IMR-90 (cell line): Measurements from ENCODE around the gene C13orf46. TPM values are rescaled to one million over a fixed set of nuclear protein-coding genes. Genes with fewer than 3 reads are reported as not detected.

Source experiments
- ATAC-seq: fragments of 200-7000 bp; cut with Tn5 transposase; 2 replicates; pipeline ENCODE4 v1.9.1; 2020; ENCODE audit warnings: low read depth, mild to moderate bottlenecking, moderate library complexity
- BruUV-seq: library from RNA; stranded (reverse); fragments of 400-500 nt; replicated peaks from 2 replicates; lab custom pipeline; 2021; lab: Mats Ljungman, UMichigan
- CTCF ChIA-PET: fragments of 300-600 bp; formaldehyde crosslinking; extraction: SDS; loops from one replicate; lab custom pipeline; 2021; ENCODE audit warnings: antibody characterized with exemption; lab: Yijun Ruan, JAX
- POLR2A ChIA-PET: fragments of 300-600 bp; sonication (Branson Sonifier 250); formaldehyde crosslinking; loops from one replicate; lab custom pipeline; 2022; ENCODE audit warnings: antibody characterized with exemption; ENCODE audit not compliant: unreplicated experiment; lab: Charles Lee
- DNase-seq: peaks from one replicate; pipeline ENCODE4 v3.0.0; 2013
- H2AFZ ChIP-seq: replicated peaks from 2 replicates; pipeline ENCODE3; 2013; ENCODE audit warnings: low read length, mild to moderate bottlenecking; ENCODE audit not compliant: poor library complexity
- H2AK5ac ChIP-seq: 2 replicates; pipeline ENCODE4 v1.6.1; 2013; ENCODE audit warnings: low read depth, low read length, inconsistent platforms
- H2AK9ac ChIP-seq: replicated peaks from 2 replicates; pipeline ENCODE3; 2013; ENCODE audit warnings: mild to moderate bottlenecking, low read depth, low read length, moderate library complexity; ENCODE audit not compliant: poor library complexity
- H2BK120ac ChIP-seq: 2 replicates; pipeline ENCODE4 v1.6.1; 2013; ENCODE audit warnings: low read depth, low read length, inconsistent platforms
- H2BK15ac ChIP-seq: 3 replicates; pipeline ENCODE4 v1.6.1; 2013; ENCODE audit warnings: low read depth, low read length, inconsistent platforms
- H2BK20ac ChIP-seq: 2 replicates; pipeline ENCODE4 v1.6.1; 2013; ENCODE audit warnings: low read depth, mild to moderate bottlenecking, inconsistent platforms, low read length, moderate library complexity
- H2BK5ac ChIP-seq: 2 replicates; pipeline ENCODE4 v1.6.1; 2013; ENCODE audit warnings: mild to moderate bottlenecking, low read depth, low read length, inconsistent platforms; ENCODE audit not compliant: poor library complexity, severe bottlenecking
- H3K14ac ChIP-seq: replicated peaks from 2 replicates; pipeline ENCODE4 v1.6.1; 2013; ENCODE audit warnings: low read depth, low read length, inconsistent platforms
- H3K18ac ChIP-seq: 2 replicates; pipeline ENCODE4 v1.6.1; 2013; ENCODE audit warnings: low read depth, low read length, control low read depth
- H3K23ac ChIP-seq: 2 replicates; pipeline ENCODE4 v1.6.1; 2013; ENCODE audit warnings: low read depth, low read length, inconsistent platforms
- H3K27ac ChIP-seq: 2 replicates; pipeline ENCODE4 v1.5.1; 2013; ENCODE audit warnings: mild to moderate bottlenecking, control low read depth, low read length; ENCODE audit not compliant: insufficient read depth
- H3K27me3 ChIP-seq: 2 replicates; pipeline ENCODE4 v1.6.1; 2013; ENCODE audit warnings: low read length; ENCODE audit not compliant: control insufficient read depth, insufficient read depth
- H3K36me3 ChIP-seq: 2 replicates; pipeline ENCODE4 v1.6.1; 2013; ENCODE audit warnings: low read length, mixed read lengths; ENCODE audit not compliant: control insufficient read depth, insufficient read depth
- H3K4ac ChIP-seq: 2 replicates; pipeline ENCODE4 v1.6.1; 2013; ENCODE audit warnings: low read depth, low read length, inconsistent platforms
- H3K4me1 ChIP-seq: 2 replicates; pipeline ENCODE4 v1.6.1; 2013; ENCODE audit warnings: low read length, mixed read lengths; ENCODE audit not compliant: control insufficient read depth, insufficient read depth
- H3K4me2 ChIP-seq: 2 replicates; pipeline ENCODE4 v1.6.1; 2013; ENCODE audit warnings: low read depth, mild to moderate bottlenecking, control low read depth, low read length, moderate library complexity
- H3K4me3 ChIP-seq: 2 replicates; pipeline ENCODE4 v1.5.1; 2013; ENCODE audit warnings: low read depth, mild to moderate bottlenecking, control low read depth, low read length, moderate library complexity; ENCODE audit not compliant: insufficient read depth
- H3K56ac ChIP-seq: 2 replicates; pipeline ENCODE4 v1.6.1; 2013; ENCODE audit warnings: low read length, inconsistent platforms; ENCODE audit not compliant: insufficient read depth; ENCODE audit errors: extremely low read depth
- H3K79me1 ChIP-seq, 2 experiments: 2 replicates each; pipeline ENCODE4 v1.6.1; 2013; ENCODE audit warnings: low read length in 2 of 2, inconsistent platforms in 1 of 2, low read depth in 1 of 2
- H3K9ac ChIP-seq: 2 replicates; pipeline ENCODE4 v1.6.1; 2013; ENCODE audit warnings: low read depth, low read length, control low read depth
- H3K9me1 ChIP-seq: 2 replicates; pipeline ENCODE4 v1.6.1; 2013; ENCODE audit warnings: low read length, inconsistent platforms; ENCODE audit not compliant: insufficient read depth
- H3K9me3 ChIP-seq: 2 replicates; pipeline ENCODE4 v1.6.1; 2013; ENCODE audit warnings: low read length; ENCODE audit not compliant: control insufficient read depth, insufficient read depth
- H4K20me1 ChIP-seq: 2 replicates; pipeline ENCODE4 v1.6.1; 2013; ENCODE audit warnings: low read length, inconsistent platforms; ENCODE audit not compliant: insufficient read depth
- H4K5ac ChIP-seq: 2 replicates; pipeline ENCODE4 v1.6.1; 2013; ENCODE audit warnings: mild to moderate bottlenecking, low read depth, low read length, control low read depth
- H4K8ac ChIP-seq, 2 experiments: 2 replicates each; pipeline ENCODE4 v1.6.1; 2013; ENCODE audit warnings: low read depth in 2 of 2, low read length in 2 of 2, control low read depth in 1 of 2, inconsistent platforms in 1 of 2
- H4K91ac ChIP-seq: 2 replicates; pipeline ENCODE4 v1.6.1; 2013; ENCODE audit warnings: low read depth, low read length, inconsistent platforms; ENCODE audit not compliant: insufficient read depth
- BHLHE40 ChIP-seq: fragments of 150-350 bp; IDR thresholded peaks from 2 replicates; pipeline ENCODE4 v1.6.1; 2016; ENCODE audit warnings: mild to moderate bottlenecking, low read depth, low read length
- CEBPB ChIP-seq: IDR thresholded peaks from 2 replicates; pipeline ENCODE4 v1.6.1; 2012; ENCODE audit warnings: low read depth, low read length, improper control_type of control experiment
- CHD1 ChIP-seq: IDR thresholded peaks from 2 replicates; pipeline ENCODE4 v1.6.1; 2012; ENCODE audit warnings: low read depth, low read length, improper control_type of control experiment
- FOS ChIP-seq: fragments of 150-350 bp; IDR thresholded peaks from 2 replicates; pipeline ENCODE4 v1.6.1; 2016; ENCODE audit warnings: low read depth, low read length
- MAFK ChIP-seq: IDR thresholded peaks from 2 replicates; pipeline ENCODE4 v1.6.1; 2012; ENCODE audit warnings: low read depth, low read length, improper control_type of control experiment
- MAZ ChIP-seq: IDR thresholded peaks from 2 replicates; pipeline ENCODE4 v1.6.1; 2012; ENCODE audit warnings: low read depth, mild to moderate bottlenecking, low read length, improper control_type of control experiment, moderate library complexity, borderline replicate concordance
- MXI1 ChIP-seq: IDR thresholded peaks from 2 replicates; pipeline ENCODE4 v1.6.1; 2012; ENCODE audit warnings: low read depth, mild to moderate bottlenecking, low read length, moderate library complexity, borderline replicate concordance
- NFE2L2 ChIP-seq: fragments of 150-350 bp; IDR thresholded peaks from 2 replicates; pipeline ENCODE4 v1.6.1; 2016; ENCODE audit warnings: low read depth, mild to moderate bottlenecking, low read length
- POLR2A ChIP-seq: IDR thresholded peaks from 2 replicates; pipeline ENCODE4 v1.6.1; 2012; ENCODE audit warnings: mild to moderate bottlenecking, low read depth, low read length
- RAD21 ChIP-seq: IDR thresholded peaks from 2 replicates; pipeline ENCODE4 v1.6.1; 2012; ENCODE audit warnings: low read length, improper control_type of control experiment
- RCOR1 ChIP-seq: IDR thresholded peaks from 2 replicates; pipeline ENCODE4 v1.6.1; 2012; ENCODE audit warnings: mild to moderate bottlenecking, low read length, improper control_type of control experiment; ENCODE audit not compliant: insufficient replicate concordance
- RFX5 ChIP-seq: IDR thresholded peaks from 2 replicates; pipeline ENCODE4 v1.8.0; 2012; ENCODE audit warnings: low read depth, mild to moderate bottlenecking, low read length, moderate library complexity
- SMC3 ChIP-seq: fragments of 150-350 bp; IDR thresholded peaks from 2 replicates; pipeline ENCODE4 v1.6.1; 2016; ENCODE audit warnings: low read depth, mild to moderate bottlenecking, antibody characterized with exemption, low read length, moderate library complexity
- WGBS, 2 experiments: methylation state at CpG; one replicate each; pipeline versions ENCODE4 v1.1.5 to v1.1.7; 2013; ENCODE audit warnings: missing lambda C conversion rate in 2 of 2; ENCODE audit not compliant: insufficient read length in 1 of 2; ENCODE audit errors: extremely low coverage in 2 of 2; 5-methylcytosine and 5-hydroxymethylcytosine counted together
- dilution Hi-C: fragments of 300-500 bp; cut with HindIII; formaldehyde crosslinking; loops from one replicate; pipeline ENCODE4 v1.14.3; 2018; ENCODE audit warnings: low sequenced_read_pairs; ENCODE audit not compliant: unreplicated experiment
- in situ Hi-C: fragments of 300-500 bp; cut with MboI; formaldehyde crosslinking; loops from 3 replicates; pipeline ENCODE4 v1.14.3; 2019; ENCODE audit warnings: low sequenced_read_pairs, inconsistent platforms, mixed read lengths
- intact Hi-C: fragments of 100-400 bp; cut with micrococcal nuclease; formaldehyde crosslinking; loops from 2 replicates; pipeline ENCODE4 v1.10.0; 2022
- polyA plus RNA-seq, 3 experiments: library from polyadenylated mRNA; depleted of rRNA; stranded (reverse); fragments of >200 nt; gene quantifications; 2 replicates each; pipeline ENCODE4 v1.2.3, GENCODE V29; 2012; ENCODE audit warnings: low replicate concordance in 1 of 3
- total RNA-seq: library from RNA; depleted of rRNA; stranded (reverse); fragments of >200 nt; gene quantifications from 2 replicates; pipeline ENCODE4 v1.2.3, GENCODE V29; 2012
- TF ChIP-seq, protein P1 (sequence below): fragments of 150-350 bp; IDR thresholded peaks from 2 replicates; pipeline ENCODE4 v1.6.1; 2017; ENCODE audit warnings: mild to moderate bottlenecking, antibody characterized with exemption, low read length, low read depth
- TF ChIP-seq, protein P2 (sequence below): fragments of 150-350 bp; IDR thresholded peaks from 2 replicates; pipeline ENCODE4 v1.6.1; 2016; ENCODE audit warnings: low read depth, mild to moderate bottlenecking, low read length, moderate library complexity, borderline replicate concordance

The C13orf46 gene
- total and polyA plus RNA-seq, 2 of the 4 experiments (the other 2 are of a cell fraction) = under 0.01 to 2.1 TPM

DNA sequence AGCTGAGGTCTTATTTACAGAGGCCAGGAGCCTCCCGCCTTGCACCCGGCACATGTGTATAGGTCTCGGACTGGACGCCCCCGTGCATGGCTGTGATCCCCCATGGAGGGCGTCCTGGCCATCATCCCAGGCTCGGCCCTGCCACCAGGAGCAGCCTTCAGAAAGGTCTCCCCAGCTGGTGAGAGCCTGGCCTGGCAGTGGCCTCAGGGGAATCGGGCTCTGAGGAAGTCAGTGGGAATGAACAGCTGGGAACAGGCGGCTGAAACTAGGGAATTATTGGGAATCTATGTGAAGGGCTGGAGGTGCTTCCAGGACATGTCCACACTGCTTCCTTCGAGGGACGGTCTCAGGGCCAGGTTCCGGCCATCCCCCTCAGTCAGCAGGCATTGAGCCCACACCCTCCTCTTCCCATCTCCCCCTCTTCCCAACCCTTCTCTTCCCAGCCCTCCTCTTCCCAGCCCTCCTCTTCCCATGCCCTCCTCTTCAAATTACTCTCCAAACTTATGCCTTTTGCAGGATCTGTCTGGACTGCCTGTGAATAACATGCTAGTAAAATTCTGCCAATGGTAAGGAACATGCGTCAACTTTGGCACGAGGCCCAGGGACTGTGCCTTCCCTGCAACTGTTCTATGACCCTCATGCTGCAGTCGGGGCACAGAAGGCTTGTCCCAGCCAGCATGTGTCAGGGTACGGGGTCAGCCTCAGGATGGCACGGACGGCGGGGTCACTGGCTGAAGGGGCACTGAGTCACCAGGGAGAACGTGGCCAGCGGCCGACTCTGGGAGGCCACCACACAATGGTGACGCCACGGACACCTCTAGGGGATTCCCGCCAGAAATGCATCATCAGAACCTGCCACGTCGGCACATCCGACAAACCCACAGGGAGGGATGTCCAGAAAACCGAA, 24.2 kb upstream of the C13orf46 start:
- dilution Hi-C loops = no loop called here
- H4K5ac ChIP-seq = no peak overlapping the region
- peaks cover 14% of the 10 kb centered on the region for H4K20me1 ChIP-seq
- H3K4me2 ChIP-seq = no peak overlapping the region
- CTCF ChIA-PET = no interaction called here
- POLR2A ChIA-PET = no interaction called here
- peak overlapping the region; percentile 30; the same call in 1 of the 2 replicates for H3K27ac ChIP-seq
- peak overlapping the region in 1 of 2 experiments; percentile 35; a peak in 1 of 4 replicates for H4K8ac ChIP-seq
- peak overlapping the region; percentile 46; the same call in 1 of the 2 replicates for H3K4ac ChIP-seq
- peak overlapping the region; percentile 64 for H2AFZ ChIP-seq
- H3K9me3 ChIP-seq = no peaks in the 10 kb centered on the region
- H3K79me1 ChIP-seq = peaks cover 3 to 52% of the 10 kb centered on the region in 2 experiments; a peak in 3 of 4 replicates
- no peak overlapping the region for H3K9ac ChIP-seq
- H2BK5ac ChIP-seq = peak overlapping the region; percentile 2
- no peaks in the 10 kb centered on the region for H3K27me3 ChIP-seq
- no peak overlapping the region for H2BK15ac ChIP-seq
- no peak overlapping the region for H3K4me3 ChIP-seq
- no peak overlapping the region for H2BK20ac ChIP-seq
- H3K14ac ChIP-seq = no peak overlapping the region
- peaks cover 7% of the 10 kb centered on the region for H3K4me1 ChIP-seq
- H2BK120ac ChIP-seq = no peak overlapping the region
- no peak overlapping the region; the same call in 1 of the 2 replicates for H3K18ac ChIP-seq
- peak overlapping the region; percentile 65; the same call in 1 of the 2 replicates for H2AK5ac ChIP-seq
- intact Hi-C loops = no loop called here
- no peak overlapping the region; the same call in 1 of the 2 replicates for H4K91ac ChIP-seq
- H3K23ac ChIP-seq = no peak overlapping the region
- peak; percentile 50 for ATAC-seq
- H3K9me1 ChIP-seq = peaks cover 3% of the 10 kb centered on the region; the same call in 1 of the 2 replicates
- 52% methylated on average over 19 of the region's 29 CpGs; no CpG with 5 or more reads in 1 of the 2 experiments for WGBS, 2 experiments
- H3K56ac ChIP-seq = no peak overlapping the region
- H3K36me3 ChIP-seq = peaks cover 67% of the 10 kb centered on the region
- peak overlapping the region; percentile 75 for H2AK9ac ChIP-seq
- DNase-seq = peak; percentile 79
- in situ Hi-C loops = no loop called here
- no TSS peak for BruUV-seq
- TF ChIP-seq MAFK (0 out of 2 replicates have a peak, but pooled peaks have one; percentile 42), POLR2A (no peak), CEBPB (no peak), FOS (no peak), SMC3 (no peak), RCOR1 (no peak), RFX5 (no peak), CHD1 (no peak), RAD21 (no peak), MAZ (no peak), MXI1 (0 out of 2 replicates have a peak, but pooled peaks have one; percentile 29), NFE2L2 (no peak), BHLHE40 (peak; percentile 23; the same call in 1 of the 2 replicates)
- TF ChIP-seq, protein P1, sequence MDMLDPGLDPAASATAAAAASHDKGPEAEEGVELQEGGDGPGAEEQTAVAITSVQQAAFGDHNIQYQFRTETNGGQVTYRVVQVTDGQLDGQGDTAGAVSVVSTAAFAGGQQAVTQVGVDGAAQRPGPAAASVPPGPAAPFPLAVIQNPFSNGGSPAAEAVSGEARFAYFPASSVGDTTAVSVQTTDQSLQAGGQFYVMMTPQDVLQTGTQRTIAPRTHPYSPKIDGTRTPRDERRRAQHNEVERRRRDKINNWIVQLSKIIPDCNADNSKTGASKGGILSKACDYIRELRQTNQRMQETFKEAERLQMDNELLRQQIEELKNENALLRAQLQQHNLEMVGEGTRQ = no peak
- TF ChIP-seq, protein P2, sequence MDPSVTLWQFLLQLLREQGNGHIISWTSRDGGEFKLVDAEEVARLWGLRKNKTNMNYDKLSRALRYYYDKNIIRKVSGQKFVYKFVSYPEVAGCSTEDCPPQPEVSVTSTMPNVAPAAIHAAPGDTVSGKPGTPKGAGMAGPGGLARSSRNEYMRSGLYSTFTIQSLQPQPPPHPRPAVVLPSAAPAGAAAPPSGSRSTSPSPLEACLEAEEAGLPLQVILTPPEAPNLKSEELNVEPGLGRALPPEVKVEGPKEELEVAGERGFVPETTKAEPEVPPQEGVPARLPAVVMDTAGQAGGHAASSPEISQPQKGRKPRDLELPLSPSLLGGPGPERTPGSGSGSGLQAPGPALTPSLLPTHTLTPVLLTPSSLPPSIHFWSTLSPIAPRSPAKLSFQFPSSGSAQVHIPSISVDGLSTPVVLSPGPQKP = no peak
